HG03521 (cell line): ENCODE results near the gene CLHC1.
"Not testable (repeated sequence)": the region's sequence is repeated elsewhere in the genome, so short reads cannot be mapped to it uniquely, and the experiment has no call there.

Source experiments
- ATAC-seq: cut with Tn5 transposase; IDR thresholded peaks from one replicate; pipeline ENCODE4 v1.9.1; 2021; ENCODE audit warnings: mild to moderate bottlenecking, moderate library complexity; ENCODE audit not compliant: unreplicated experiment

CLHC1 gene

GRCh38 chr2:55154525-55155030 is 77.5 kb downstream of the CLHC1 start:
- no peak for ATAC-seq

GRCh38 chr2:55153584-55154299 is 78.4 kb downstream of the CLHC1 start:
- ATAC-seq = no peak

DNA sequence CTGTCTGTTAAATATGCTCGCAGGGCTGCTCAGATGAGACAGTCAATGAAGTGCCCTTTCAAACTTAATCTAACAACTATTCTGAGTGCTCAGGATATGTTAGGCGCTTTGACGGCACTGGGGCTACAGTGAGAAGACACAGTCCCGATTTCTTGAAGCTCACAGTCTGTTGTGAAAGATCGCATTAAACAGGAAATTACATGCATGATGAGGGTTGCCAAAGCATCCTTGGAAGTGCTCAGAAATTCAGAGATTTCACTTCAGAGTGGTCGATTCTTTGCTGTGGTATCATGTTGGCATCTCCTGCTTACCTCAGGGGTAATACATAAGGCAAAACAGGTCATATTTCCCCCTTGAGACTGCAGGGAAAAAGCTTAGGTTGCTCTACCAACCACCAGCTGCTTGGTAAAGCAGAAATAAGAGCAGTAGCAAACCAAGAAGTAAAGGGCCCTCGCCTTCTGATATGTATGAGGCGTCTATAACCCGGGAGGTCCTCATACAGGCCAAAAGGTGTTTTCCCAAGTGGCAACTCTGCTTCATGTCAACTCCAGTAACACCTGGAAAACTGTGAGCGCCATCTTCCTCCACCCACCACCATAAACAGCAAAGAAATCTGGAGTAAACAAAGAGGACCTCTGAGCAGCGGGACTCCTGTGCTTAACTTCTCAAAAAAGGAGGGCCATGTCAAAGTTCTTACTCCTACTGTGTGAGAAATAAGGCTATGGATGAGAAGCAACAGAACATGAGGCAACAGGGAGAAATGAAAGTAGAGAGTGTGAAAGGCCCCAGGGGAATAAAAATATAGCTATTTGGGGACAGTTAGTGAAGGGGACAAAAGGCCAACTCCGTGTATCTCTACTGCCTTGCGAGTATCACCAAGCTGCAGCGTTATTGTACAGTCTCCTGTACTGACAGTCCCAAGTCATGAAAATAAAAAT is 79.3 kb downstream of the CLHC1 start:
- ATAC-seq = no peak

- no peak for ATAC-seq
Observed at GRCh38 chr2:55151733-55152433, 80.2 kb downstream of the CLHC1 start.

DNA sequence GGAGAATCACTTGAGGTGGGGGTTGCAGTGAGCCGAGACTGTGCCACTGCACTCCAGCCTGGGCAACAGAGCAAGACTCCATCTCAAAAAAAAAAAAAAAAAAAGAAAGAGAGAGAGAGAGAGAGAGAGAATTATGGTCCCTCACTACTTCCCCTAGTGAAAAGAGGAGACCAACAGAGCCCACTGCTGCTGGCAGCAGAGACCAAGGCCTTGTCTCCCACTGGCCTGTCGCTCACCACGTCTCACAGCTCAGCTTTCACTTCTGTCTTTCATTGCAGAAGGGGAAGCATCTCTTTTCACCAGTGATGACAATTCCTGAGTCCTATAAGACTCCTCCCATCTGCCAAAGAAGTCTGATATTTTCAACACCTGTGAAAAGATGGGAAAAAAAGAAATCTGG is 81.3 kb downstream of the CLHC1 start:
- peak; percentile 57 for ATAC-seq

DNA sequence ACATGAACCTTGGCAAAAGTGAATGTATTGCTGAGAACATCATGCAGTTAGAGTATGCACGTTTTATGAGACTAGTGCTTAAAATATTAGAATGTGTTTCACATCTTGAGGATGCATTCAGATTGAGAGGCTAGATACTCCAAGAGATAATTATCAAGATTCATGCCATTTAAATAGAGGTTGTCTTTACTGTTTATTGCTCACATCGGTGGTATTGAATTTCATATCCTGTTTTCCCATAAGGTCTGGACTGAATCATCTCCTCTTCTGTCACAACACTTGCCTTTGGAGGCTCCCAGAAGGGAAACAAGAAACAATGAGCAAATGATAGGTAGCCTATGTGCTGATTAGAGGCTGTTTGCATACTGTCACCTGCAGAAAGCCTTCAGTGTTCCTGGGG is 83.8 kb downstream of the CLHC1 start:
- ATAC-seq = no peak

DNA sequence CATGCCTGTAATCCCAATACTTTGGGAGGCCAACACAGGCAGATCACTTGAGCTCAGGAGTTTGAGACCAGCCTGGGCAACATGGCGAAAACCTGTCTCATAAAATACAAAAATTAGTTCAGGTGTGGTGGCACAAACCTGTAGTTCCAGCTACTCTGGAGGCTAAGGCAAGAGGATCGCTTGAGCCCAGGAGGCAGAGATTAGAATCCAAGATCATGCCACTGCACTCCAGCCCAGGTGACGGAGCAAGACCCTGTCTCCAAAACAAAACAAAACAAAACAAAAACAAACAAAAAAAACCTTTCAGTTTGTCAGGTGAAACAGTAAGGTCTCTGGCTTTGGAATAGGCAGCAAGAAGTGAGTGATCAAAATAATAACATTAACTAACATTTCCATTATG is 84.6 kb downstream of the CLHC1 start:
- ATAC-seq = no peak

GRCh38 chr2:55147041-55147440 is 85.1 kb downstream of the CLHC1 start:
- no peak for ATAC-seq

- no peak for ATAC-seq
Observed at GRCh38 chr2:55146263-55146662, 85.8 kb downstream of the CLHC1 start.

DNA sequence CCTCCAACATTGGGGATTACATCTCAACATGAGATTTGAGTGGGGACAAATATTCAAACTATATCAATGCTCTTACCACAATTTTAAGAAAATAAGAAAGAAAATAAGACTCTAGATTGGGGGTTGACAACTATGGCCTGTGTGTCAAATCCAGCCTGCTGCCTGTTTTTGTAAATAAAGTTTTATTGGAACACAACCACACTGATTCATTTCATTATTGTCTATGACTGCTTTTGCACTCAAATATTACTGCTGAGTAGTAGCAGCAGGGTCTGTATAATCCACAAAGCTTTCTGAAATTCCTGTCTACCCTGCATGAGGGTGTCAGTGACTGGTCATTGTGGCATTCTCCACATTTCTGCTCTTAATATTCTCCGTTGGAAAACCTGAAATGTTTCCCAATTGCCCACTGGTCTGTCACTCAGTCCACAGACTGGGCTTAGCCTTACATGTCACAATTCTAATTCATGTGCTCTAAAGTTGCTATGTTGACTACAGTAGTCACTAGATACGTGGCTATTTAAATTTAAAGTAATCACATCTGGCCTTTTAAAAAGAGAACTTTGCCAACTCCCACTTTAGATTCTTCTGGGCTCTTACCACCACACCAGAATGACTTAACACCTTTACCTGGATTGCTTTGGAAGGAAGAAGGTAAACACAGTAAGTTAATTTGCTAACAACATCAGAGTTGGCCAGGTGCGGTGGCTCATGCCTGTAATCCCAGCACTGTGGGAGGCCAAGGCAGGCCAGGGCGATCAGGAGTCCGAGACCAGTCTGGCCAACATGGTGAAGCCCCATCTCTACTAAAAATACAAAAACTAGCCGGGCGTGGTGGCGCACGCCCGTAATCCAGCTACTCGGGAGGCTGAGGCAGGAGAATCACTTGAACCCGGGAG is 86.9 kb downstream of the CLHC1 start:
- no peak for ATAC-seq

DNA sequence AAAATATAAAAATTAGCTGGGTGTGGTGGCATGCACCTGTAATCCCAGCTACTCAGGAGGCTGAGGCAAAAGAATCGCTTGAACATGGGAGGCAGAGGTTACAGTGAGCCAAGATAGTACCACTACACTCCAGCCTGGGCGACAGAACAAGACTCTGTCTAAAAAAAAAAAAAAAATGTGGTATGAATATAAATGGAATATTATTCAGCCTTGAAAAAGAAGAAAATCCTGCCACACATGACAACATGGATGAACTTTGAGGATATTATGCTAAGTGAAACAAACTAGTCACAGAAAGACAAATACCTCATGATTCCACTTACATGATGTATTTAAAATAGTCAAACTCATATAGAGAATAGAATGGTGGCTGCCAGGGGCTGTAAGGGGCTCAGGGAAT is 88.4 kb downstream of the CLHC1 start:
- ATAC-seq = not testable (repeated sequence)

DNA sequence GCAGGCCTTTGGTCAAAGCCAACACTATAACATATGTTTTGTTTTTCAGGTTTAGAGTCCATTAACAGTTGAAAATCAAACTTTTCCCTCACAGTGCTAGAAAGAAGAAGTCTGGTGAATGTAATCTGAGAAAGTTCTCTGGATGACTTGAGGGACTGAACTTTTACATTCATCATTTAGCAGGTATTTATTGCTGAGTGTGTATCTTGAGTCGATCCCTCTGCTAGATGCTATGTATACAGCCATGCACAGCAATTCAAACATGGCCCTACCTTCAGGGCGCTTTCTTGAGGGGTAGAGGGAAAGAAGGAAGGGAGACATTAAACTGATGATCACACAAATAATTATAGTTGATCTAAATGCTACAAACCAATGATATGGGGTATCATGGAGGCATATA is 89.6 kb downstream of the CLHC1 start:
- no peak for ATAC-seq

- ATAC-seq = no peak
Observed at GRCh38 chr2:55141572-55142413, 90.3 kb downstream of the CLHC1 start.

DNA sequence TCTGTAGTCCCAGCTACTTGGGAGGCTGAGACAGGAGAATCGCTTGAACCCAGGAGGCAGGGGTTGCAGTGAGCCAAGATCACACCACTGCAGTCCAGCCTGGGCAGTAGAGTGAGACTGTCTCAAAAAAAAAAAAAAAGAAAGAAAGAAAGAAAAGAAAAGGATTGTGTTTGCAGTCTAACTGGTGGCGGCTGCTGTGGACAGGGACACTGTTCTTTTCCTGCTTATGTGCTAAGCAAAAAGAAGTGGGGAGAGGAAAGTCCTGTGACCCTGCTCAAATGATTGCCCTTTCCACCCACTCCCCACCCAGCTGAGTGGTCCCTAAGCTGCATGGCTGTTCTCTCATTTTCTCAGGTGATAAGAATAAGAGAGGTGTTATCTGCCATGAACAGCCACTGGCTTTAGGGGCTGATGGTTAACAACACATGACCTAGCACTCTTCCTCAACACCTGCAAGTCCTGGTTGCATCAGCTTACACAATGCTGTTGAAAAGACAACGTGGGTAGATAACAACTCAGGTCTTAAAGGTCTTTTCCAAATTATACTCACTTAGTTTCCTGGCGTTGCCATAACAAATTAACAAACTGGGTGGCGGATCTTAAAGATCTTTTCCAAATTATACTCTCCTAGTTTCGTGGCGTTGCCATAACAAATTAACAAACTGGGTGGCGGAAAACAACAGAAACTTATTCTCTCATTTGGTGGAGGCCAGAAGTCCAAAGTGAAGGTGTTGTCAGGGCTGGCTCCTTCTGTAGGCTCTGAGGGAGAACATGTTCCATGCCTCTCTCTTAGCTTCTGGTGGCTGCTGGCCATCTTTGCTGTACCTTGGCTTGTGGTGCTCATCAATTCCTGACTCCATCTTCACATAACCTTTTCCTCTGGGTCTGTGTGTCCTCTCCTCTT is 91.5 kb downstream of the CLHC1 start:
- ATAC-seq = no peak

DNA sequence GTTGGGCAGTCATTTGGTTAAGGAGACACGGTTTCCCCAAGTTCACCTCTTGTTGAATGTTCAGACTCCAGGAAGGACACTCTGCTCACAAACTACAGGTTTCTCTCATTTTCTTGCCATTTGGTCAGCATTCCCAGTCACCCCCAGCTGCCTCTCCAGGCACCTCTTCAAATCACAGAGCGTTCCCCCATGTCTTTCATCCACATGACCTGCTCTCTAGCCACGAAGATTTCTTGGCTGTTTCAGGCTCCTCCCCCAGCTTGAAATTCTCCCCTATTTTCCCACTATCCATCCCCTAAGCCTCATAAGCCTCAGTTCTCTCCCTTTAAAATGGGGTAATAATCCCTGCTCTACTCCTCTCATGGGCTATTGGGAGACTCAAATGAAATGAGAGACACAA is 92.8 kb downstream of the CLHC1 start:
- ATAC-seq = no peak

GRCh38 chr2:55138882-55139229 is 93.2 kb downstream of the CLHC1 start:
- ATAC-seq = no peak

- no peak for ATAC-seq
Observed at GRCh38 chr2:55138014-55138881, 93.8 kb downstream of the CLHC1 start.
